Hepatocyte (in vitro differentiated cells): Measurements from ENCODE around the gene CDK5.

Experiments used
- CTCF ChIP-seq: fragments of 200-600 bp; sonication (generic); IDR thresholded peaks from 2 replicates; pipeline ENCODE4 v1.5.1; 2016; ENCODE audit warnings: antibody characterized with exemption, mild to moderate bottlenecking; ENCODE audit not compliant: poor library complexity
- EZH2phosphoT487 ChIP-seq: fragments of 200-600 bp; sonication (generic); IDR thresholded peaks from one replicate; pipeline ENCODE4 v1.6.1; 2018; ENCODE audit warnings: antibody characterized with exemption, mild to moderate bottlenecking, low read depth, moderate library complexity; ENCODE audit not compliant: unreplicated experiment, severe bottlenecking

- TF ChIP-seq CTCF = no peak
- TF ChIP-seq EZH2phosphoT487 = no peak
Measured at GRCh38 chr7:151095123-151095797, 37.6 kb upstream of the CDK5 start.
